GM12878 (cell line): Measurements from ENCODE around the gene DHPS. TPM values are rescaled to one million over a fixed set of nuclear protein-coding genes. Genes with fewer than 3 reads are reported as not detected.
A peak's percentile ranks its signal among the peaks of the same experiment; 100 is the strongest.

Experiments
- ATAC-seq: fragments of 200-7000 bp; cut with Tn5 transposase; 3 replicates; pipeline ENCODE4 v1.9.1; 2020; ENCODE audit warnings: mild to moderate bottlenecking, moderate library complexity
- BruUV-seq: library from RNA; stranded (reverse); fragments of 400-500 nt; replicated peaks from 2 replicates; lab custom pipeline; 2021; lab: Mats Ljungman, UMichigan
- CTCF ChIA-PET: fragments of 300-600 bp; sonication (Branson Sonifier 250); formaldehyde crosslinking; extraction: SDS; loops from one replicate; lab custom pipeline; 2021; ENCODE audit warnings: inconsistent platforms; lab: Yijun Ruan, JAX
- POLR2A ChIA-PET: fragments of 350-600 bp; formaldehyde crosslinking; extraction: SDS; loops from one replicate; lab custom pipeline; 2021; ENCODE audit warnings: inconsistent platforms; lab: Charles Lee
- RAD21 ChIA-PET: fragments of 300-600 bp; sonication (Branson Sonifier 250); formaldehyde crosslinking; loops from one replicate; lab custom pipeline; 2023; ENCODE audit warnings: antibody characterized with exemption; ENCODE audit not compliant: unreplicated experiment; lab: Charles Lee
- SMC1A ChIA-PET: fragments of 300-600 bp; sonication (Branson Sonifier 250); formaldehyde crosslinking; loops from one replicate; lab custom pipeline; 2023; ENCODE audit not compliant: unreplicated experiment, uncharacterized antibody; lab: Charles Lee
- DNase-seq: peaks from one replicate; pipeline ENCODE4 v3.0.0-alpha.2; 2011; ENCODE audit warnings: low read depth, low spot score
- FAIRE-seq: peaks from 3 replicates; lab custom pipeline; 2011; peaks lifted over from hg19 to GRCh38; lab: Jason Lieb, UNC
- H2AFZ ChIP-seq: 2 replicates; pipeline ENCODE4 v1.6.0; 2011; ENCODE audit warnings: low read depth, low read length, control low read depth; ENCODE audit not compliant: control insufficient read depth
- H3K27ac ChIP-seq: 2 replicates; pipeline ENCODE4 v1.5.1; 2011; ENCODE audit warnings: control low read depth; ENCODE audit not compliant: control insufficient read depth, insufficient read depth
- H3K27me3 ChIP-seq, 2 experiments: replicated peaks in 1 of 2; 2 replicates each; pipeline versions ENCODE4 v1.6.0 to v1.6.1; 2011; ENCODE audit warnings: low read length in 1 of 2; ENCODE audit not compliant: control insufficient read depth in 2 of 2, insufficient read depth in 2 of 2
- H3K36me3 ChIP-seq, 2 experiments: 2 replicates each; pipeline ENCODE4 v1.5.1; 2011; ENCODE audit warnings: low read length in 1 of 2; ENCODE audit not compliant: control insufficient read depth in 2 of 2, insufficient read depth in 2 of 2
- H3K4me1 ChIP-seq: 2 replicates; pipeline ENCODE4 v1.6.1; 2011; ENCODE audit warnings: mild to moderate bottlenecking, low read length, moderate library complexity, mixed read lengths; ENCODE audit not compliant: control insufficient read depth, insufficient read depth
- H3K4me2 ChIP-seq: 2 replicates; pipeline ENCODE4 v1.6.0; 2011; ENCODE audit warnings: control low read depth; ENCODE audit not compliant: control insufficient read depth, insufficient read depth
- H3K4me3 ChIP-seq: fragments of 200-600 bp; sonication (generic); 2 replicates; pipeline ENCODE4 v1.5.1; 2016
- H3K79me2 ChIP-seq: 2 replicates; pipeline ENCODE4 v1.6.0; 2011; ENCODE audit warnings: low read length; ENCODE audit not compliant: control insufficient read depth, insufficient read depth
- H3K9ac ChIP-seq: 2 replicates; pipeline ENCODE4 v1.8.0; 2011; ENCODE audit warnings: low read length, control low read depth, mixed read lengths; ENCODE audit not compliant: control insufficient read depth, insufficient read depth
- H3K9me3 ChIP-seq: replicated peaks from 3 replicates; pipeline ENCODE4 v1.5.1; 2011; ENCODE audit warnings: mild to moderate bottlenecking, low read length; ENCODE audit not compliant: control insufficient read depth, insufficient read depth
- H4K20me1 ChIP-seq: 2 replicates; pipeline ENCODE4 v1.6.0; 2011; ENCODE audit not compliant: control insufficient read depth, insufficient read depth
- BMI1 ChIP-seq: fragments of 450-650 bp; IDR thresholded peaks from 2 replicates; pipeline ENCODE4 v1.6.1; 2016; ENCODE audit warnings: mild to moderate bottlenecking, moderate library complexity, borderline replicate concordance
- CBX3 ChIP-seq: fragments of 200-600 bp; sonication (generic); IDR thresholded peaks from 2 replicates; pipeline ENCODE4 v1.6.1; 2016; ENCODE audit warnings: low read depth, borderline replicate concordance
- CEBPB ChIP-seq, 2 experiments: fragments of 150-350 bp in 1 of 2; IDR thresholded peaks; 2 replicates each; pipeline ENCODE4 v1.6.1; 2012 to 2014; ENCODE audit warnings: low read depth in 2 of 2, low read length in 2 of 2, borderline replicate concordance in 1 of 2, inconsistent platforms in 1 of 2
- IKZF2 ChIP-seq, 2 experiments: fragments of 450-650 bp; IDR thresholded peaks; 2 replicates each; pipeline ENCODE4 v1.6.1; 2017; ENCODE audit warnings: mild to moderate bottlenecking in 2 of 2, moderate library complexity in 2 of 2
- POLR2A ChIP-seq: IDR thresholded peaks from 2 replicates; pipeline ENCODE4 v1.6.1; 2011; ENCODE audit warnings: low read depth, mild to moderate bottlenecking, low read length
- POLR2AphosphoS5 ChIP-seq: IDR thresholded peaks from 2 replicates; pipeline ENCODE4 v1.6.1; 2011; ENCODE audit warnings: mild to moderate bottlenecking, low read length, inconsistent platforms
- SIX5 ChIP-seq: IDR thresholded peaks from 2 replicates; pipeline ENCODE4 v1.6.1; 2011; ENCODE audit warnings: mild to moderate bottlenecking, low read depth, low read length, moderate library complexity; ENCODE audit not compliant: severe bottlenecking
- SMC3 ChIP-seq: IDR thresholded peaks from 2 replicates; pipeline ENCODE4 v1.6.1; 2011; ENCODE audit warnings: low read length, improper control_type of control experiment, borderline replicate concordance
- STAT3 ChIP-seq: IDR thresholded peaks from 2 replicates; pipeline ENCODE4 v1.6.1; 2011; ENCODE audit warnings: low read depth, low read length, improper control_type of control experiment
- TCF7 ChIP-seq: IDR thresholded peaks from 2 replicates; pipeline ENCODE4 v1.6.1; 2014; ENCODE audit warnings: antibody characterized with exemption, borderline replicate concordance
- ZBED1 ChIP-seq: IDR thresholded peaks from 2 replicates; pipeline ENCODE4 v1.6.1; 2016; ENCODE audit warnings: borderline replicate concordance
- ZZZ3 ChIP-seq: IDR thresholded peaks from 2 replicates; pipeline ENCODE4 v1.6.1; 2011; ENCODE audit warnings: low read depth; ENCODE audit not compliant: control insufficient read depth, insufficient read length
- WGBS: methylation state at CpG from one replicate; pipeline ENCODE4 v1.1.6; 2016; ENCODE audit warnings: low lambda C conversion rate; ENCODE audit not compliant: insufficient replicate concordance, insufficient coverage; ENCODE audit errors: missing lambda C conversion rate; 5-methylcytosine and 5-hydroxymethylcytosine counted together
- in situ Hi-C: fragments of 300-500 bp; cut with MboI; formaldehyde crosslinking; loops from 9 replicates; pipeline ENCODE4 v1.14.3; 2018; ENCODE audit warnings: mixed read lengths
- intact Hi-C: fragments of 100-400 bp; cut with micrococcal nuclease; formaldehyde crosslinking; loops from one replicate; pipeline ENCODE4 v1.14.2; 2022; ENCODE audit not compliant: unreplicated experiment
- polyA plus RNA-seq, 11 experiments: library from polyadenylated mRNA; depleted of rRNA in 4 of 11; unstranded in 6 of 11; stranded (reverse) in 5 of 11; fragments of >200 nt; fragmentation: Nextera tagmentation in 4 of 11; fragmentation: Illumina TruSeq in 1 of 11; extraction: Ambion mirVana in 4 of 11; extraction: Trizol in 1 of 11; gene quantifications; 1 replicate in 1 of 11; 2 replicates in 10 of 11; pipeline versions ENCODE4 v1.2.1 to v1.2.3, GENCODE V29; 2011 to 2016; ENCODE audit warnings: inconsistent platforms in 2 of 11, missing spikeins in 2 of 11, low read depth in 1 of 11
- total RNA-seq, 4 experiments: library from RNA; depleted of rRNA in 3 of 4; stranded (reverse); fragments of >200 nt in 3 of 4; fragmentation: Illumina TruSeq in 1 of 4; extraction: Trizol in 1 of 4; gene quantifications; 2 replicates each; pipeline versions ENCODE4 v1.2.1 to v1.2.3, GENCODE V29; 2013 to 2021
- TF ChIP-seq, protein P1 (sequence below): fragments of 450-650 bp; IDR thresholded peaks from 2 replicates; pipeline ENCODE4 v1.6.1; 2017; ENCODE audit warnings: low read depth, mild to moderate bottlenecking, moderate library complexity
- TF ChIP-seq, protein P2 (sequence below): IDR thresholded peaks from 2 replicates; pipeline ENCODE4 v1.6.1; 2012; ENCODE audit warnings: low read depth, low read length, improper control_type of control experiment

DHPS gene
- total and polyA plus RNA-seq, 10 of the 15 experiments (the other 5 are each of a cell fraction or from before 2014, with no cell fraction given): 36.4 to 104 (median 83.4) TPM

GRCh38 chr19:12672744-12673143 is 8.9 kb downstream of the DHPS start:
- Histone ChIP-seq H3K36me3 (peaks cover 24 to 25% of the 10 kb centered on the region in 2 experiments; a peak in 3 of 4 replicates), H3K27ac (no peak overlapping the region), H3K4me2 (no peak overlapping the region)
- FAIRE-seq: no peak
- WGBS: 64% methylated on average over 9 of the region's 10 CpGs
- intact Hi-C loops: loop anchor here (1.0 to 5.0 kb wide), 2 partner anchors 108 to 470 kb away; no protein-coding TSS in a partner anchor
- no peak for TF ChIP-seq IKZF2 (IDR thresholded peaks at IDR 0.05)
- TF ChIP-seq CEBPB (IDR thresholded peaks at IDR 0.05; ENCODE audit: borderline replicate concordance in 1 of 2, low read depth in 2 of 2, low read length in 2 of 2): no peak
- 0 out of 2 replicates have a peak, but pooled peaks have one; percentile 15 for TF ChIP-seq POLR2AphosphoS5
- TF ChIP-seq, all 136 proteins: peak for 1
- Histone ChIP-seq H3K27me3 (no peaks in the 10 kb centered on the region), H3K9ac (no peak overlapping the region), H3K4me3 (no peak overlapping the region), H4K20me1 (no peaks in the 10 kb centered on the region; the same call in 1 of the 2 replicates), H3K79me2 (peaks cover 22% of the 10 kb centered on the region), H2AFZ (no peak overlapping the region), H3K9me3 (no peaks in the 10 kb centered on the region), H3K4me1 (peaks cover 13% of the 10 kb centered on the region)
- DNase-seq (no peak), ATAC-seq (no peak)
- RAD21 ChIA-PET: interaction anchor here (1.5 to 2.1 kb wide), 3 partner anchors 62 to 112 kb away, joined by 3 to 9 read pairs (median 5); no protein-coding TSS in a partner anchor
- BruUV-seq: no TSS peak
- POLR2A ChIA-PET: no interaction called here
- CTCF ChIA-PET: interaction anchor here (0.6 to 2.9 kb wide), 12 partner anchors 8 to 684 kb away, joined by 3 to 16 read pairs (median 4); no protein-coding TSS in a partner anchor
- in situ Hi-C loops: loop anchor here (5.0 kb wide), 1 partner anchor 110 kb away; no protein-coding TSS in a partner anchor
- SMC1A ChIA-PET: interaction anchor here (0.7 to 1.6 kb wide), 4 partner anchors 16 to 111 kb away, joined by 3 to 10 read pairs (median 4); no protein-coding TSS in a partner anchor

GRCh38 chr19:12670159-12670928 is 11.3 kb downstream of the DHPS start:
- BruUV-seq: no TSS peak
- Histone ChIP-seq H3K4me1 (peaks cover 18% of the 10 kb centered on the region), H3K9ac (peak overlapping the region; percentile 99), H3K9me3 (no peaks in the 10 kb centered on the region), H3K27me3 (no peaks in the 10 kb centered on the region), H3K4me3 (peak overlapping the region; percentile 92), H2AFZ (peak overlapping the region; percentile 99), H3K36me3 (peaks cover 7 to 14% of the 10 kb centered on the region in 2 experiments; a peak in 3 of 4 replicates), H4K20me1 (no peaks in the 10 kb centered on the region), H3K4me2 (peak overlapping the region; percentile 60), H3K27ac (peak overlapping the region; percentile 100), H3K79me2 (peaks cover 39% of the 10 kb centered on the region)
- in situ Hi-C loops (loop anchor here (5.0 kb wide), 1 partner anchor 108 kb away; no protein-coding TSS in a partner anchor), intact Hi-C loops (loop anchor here (5.0 kb wide), 1 partner anchor 468 kb away; no protein-coding TSS in a partner anchor)
- ATAC-seq: no peak
- 34% methylated on average over 26 of the region's 26 CpGs for WGBS
- no peak for FAIRE-seq
- RAD21 ChIA-PET: interaction anchor here (0.5 kb wide), 1 partner anchor 104 kb away, joined by 3 read pairs; no protein-coding TSS in a partner anchor
- POLR2A ChIA-PET: no interaction called here
- CTCF ChIA-PET: interaction anchor here (0.6 to 2.6 kb wide), 7 partner anchors 11 to 107 kb away, joined by 3 to 16 read pairs (median 5); partner anchors contain the start of genes DHPS, ZNF490 and ZNF791
- DNase-seq: no peak
- SMC1A ChIA-PET: interaction anchor here (0.6 to 2.1 kb wide), 5 partner anchors 7 to 269 kb away, joined by 3 to 4 read pairs (median 3); no protein-coding TSS in a partner anchor
- TF ChIP-seq, protein P1, sequence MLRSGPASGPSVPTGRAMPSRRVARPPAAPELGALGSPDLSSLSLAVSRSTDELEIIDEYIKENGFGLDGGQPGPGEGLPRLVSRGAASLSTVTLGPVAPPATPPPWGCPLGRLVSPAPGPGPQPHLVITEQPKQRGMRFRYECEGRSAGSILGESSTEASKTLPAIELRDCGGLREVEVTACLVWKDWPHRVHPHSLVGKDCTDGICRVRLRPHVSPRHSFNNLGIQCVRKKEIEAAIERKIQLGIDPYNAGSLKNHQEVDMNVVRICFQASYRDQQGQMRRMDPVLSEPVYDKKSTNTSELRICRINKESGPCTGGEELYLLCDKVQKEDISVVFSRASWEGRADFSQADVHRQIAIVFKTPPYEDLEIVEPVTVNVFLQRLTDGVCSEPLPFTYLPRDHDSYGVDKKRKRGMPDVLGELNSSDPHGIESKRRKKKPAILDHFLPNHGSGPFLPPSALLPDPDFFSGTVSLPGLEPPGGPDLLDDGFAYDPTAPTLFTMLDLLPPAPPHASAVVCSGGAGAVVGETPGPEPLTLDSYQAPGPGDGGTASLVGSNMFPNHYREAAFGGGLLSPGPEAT: no peak
- TF ChIP-seq POLR2AphosphoS5 (peak; percentile 36; the same call in 1 of the 2 replicates), ZZZ3 (no peak), SIX5 (no peak), BMI1 (no peak), POLR2A (peak; percentile 51), STAT3 (no peak), ZBED1 (peak; percentile 50; the same call in 1 of the 2 replicates), SMC3 (no peak), CBX3 (no peak), TCF7 (no peak)
- TF ChIP-seq, protein P2, sequence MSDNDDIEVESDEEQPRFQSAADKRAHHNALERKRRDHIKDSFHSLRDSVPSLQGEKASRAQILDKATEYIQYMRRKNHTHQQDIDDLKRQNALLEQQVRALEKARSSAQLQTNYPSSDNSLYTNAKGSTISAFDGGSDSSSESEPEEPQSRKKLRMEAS: no peak
